Measurements from ENCODE around the gene ARHGAP28.
"Not testable (repeated sequence)": the region's sequence is repeated elsewhere in the genome, so short reads cannot be mapped to it uniquely, and the experiment has no call there.

ARHGAP28 gene

GRCh38 chr18:6938403-6938802, 208.9 kb downstream of the ARHGAP28 start:
- DNase-seq: not testable (repeated sequence)

- no peak for DNase-seq
Observed at GRCh38 chr18:6939972-6940371, 210.5 kb downstream of the ARHGAP28 start.

GRCh38 chr18:6940451-6940850, 210.9 kb downstream of the ARHGAP28 start:
- no peak for DNase-seq

DNA sequence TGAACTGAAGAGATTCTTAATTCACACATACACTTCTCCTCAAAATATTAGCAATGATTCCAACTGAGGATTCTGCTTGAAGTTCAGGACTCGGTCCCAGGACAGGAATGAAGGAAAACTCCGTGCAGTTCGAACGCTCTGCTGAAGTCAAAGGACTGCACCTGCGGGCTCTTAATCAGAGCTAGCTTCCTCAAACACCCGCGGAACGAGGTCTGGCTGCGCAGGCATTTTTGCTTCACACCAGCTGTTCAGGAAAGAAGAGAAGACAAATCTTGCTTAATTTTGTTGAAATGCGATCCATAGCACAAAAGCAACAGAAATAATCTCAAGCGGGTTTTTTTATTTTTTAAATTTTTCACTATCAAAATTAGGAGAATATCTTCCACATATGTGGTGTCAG, 212.5 kb downstream of the ARHGAP28 start:
- no peak for DNase-seq

DNA sequence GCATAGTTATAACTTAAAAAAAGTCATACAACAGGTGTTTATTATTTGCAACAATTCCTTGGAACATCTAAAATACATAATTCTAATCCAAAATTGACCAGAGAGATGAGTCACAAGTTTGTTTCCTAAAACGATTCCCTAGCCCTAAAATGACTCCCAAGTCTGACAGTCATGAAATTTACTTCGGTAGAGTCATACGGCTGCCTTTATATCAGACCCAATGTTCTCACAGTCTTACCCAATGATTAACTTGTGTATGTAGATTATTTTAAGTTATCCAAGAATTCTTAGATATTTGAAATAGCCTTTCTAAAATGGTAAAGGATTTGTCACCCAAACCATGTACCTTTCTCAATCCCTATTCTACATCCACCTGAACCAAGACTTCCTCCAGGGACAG, 213.2 kb downstream of the ARHGAP28 start:
- no peak for DNase-seq

DNA sequence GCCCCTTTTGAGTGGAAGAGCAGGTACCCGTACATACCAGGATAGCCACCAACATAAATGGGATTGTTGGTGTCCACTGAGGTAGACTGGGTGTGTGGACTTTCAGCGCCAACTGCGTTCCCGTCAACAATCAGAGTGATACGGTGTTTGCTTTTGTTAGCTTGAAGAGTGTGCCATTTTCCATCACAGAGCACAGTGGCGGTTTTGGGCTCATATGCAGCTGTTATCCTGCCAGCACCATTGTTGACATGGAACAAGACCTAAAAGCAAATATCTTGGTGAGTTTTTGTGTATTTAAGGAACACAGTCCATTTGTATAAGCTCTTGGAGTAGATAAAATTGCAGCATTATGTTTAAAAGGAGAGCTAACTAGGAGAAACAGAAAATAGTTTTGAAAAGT, 213.6 kb downstream of the ARHGAP28 start:
- DNase-seq: no peak

- DNase-seq: no peak
Observed at GRCh38 chr18:6947338-6948030, 218.0 kb downstream of the ARHGAP28 start.

DNA sequence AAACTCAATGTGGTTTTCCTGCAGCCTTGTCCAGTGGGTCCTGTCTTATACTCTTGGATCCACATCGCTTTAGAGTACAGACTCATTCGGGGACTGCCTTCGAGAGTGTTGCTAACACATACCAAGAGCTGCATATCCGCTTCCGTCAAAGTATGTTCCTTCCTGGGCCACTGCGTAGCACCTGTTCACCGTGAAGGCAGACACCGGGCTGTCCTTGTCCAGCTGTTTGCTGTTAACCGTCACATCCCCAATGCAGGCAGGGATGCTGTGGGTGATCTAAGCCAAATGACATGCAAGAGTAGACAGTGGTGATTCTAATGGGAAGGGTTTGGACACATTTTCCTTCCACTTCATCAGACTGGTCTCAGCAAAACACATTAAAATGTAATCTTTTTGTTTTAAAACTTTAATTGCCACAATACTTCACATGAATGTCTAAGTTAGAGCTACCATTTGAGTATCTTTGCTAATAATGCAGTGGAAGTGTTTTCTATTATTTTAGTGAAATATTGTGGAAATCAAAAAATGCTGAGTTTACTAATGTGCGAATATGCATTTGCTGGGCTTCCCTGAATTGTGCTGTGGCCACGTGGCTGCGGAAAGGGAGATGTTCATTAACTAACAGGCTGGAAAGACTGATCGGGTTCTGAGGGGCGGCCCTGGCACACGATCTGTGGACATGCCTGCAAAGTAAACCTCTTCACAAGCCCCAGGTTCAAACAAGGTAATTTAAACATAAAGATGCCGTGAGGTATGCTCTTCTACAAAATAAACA, 219.0 kb downstream of the ARHGAP28 start:
- no peak for DNase-seq

DNA sequence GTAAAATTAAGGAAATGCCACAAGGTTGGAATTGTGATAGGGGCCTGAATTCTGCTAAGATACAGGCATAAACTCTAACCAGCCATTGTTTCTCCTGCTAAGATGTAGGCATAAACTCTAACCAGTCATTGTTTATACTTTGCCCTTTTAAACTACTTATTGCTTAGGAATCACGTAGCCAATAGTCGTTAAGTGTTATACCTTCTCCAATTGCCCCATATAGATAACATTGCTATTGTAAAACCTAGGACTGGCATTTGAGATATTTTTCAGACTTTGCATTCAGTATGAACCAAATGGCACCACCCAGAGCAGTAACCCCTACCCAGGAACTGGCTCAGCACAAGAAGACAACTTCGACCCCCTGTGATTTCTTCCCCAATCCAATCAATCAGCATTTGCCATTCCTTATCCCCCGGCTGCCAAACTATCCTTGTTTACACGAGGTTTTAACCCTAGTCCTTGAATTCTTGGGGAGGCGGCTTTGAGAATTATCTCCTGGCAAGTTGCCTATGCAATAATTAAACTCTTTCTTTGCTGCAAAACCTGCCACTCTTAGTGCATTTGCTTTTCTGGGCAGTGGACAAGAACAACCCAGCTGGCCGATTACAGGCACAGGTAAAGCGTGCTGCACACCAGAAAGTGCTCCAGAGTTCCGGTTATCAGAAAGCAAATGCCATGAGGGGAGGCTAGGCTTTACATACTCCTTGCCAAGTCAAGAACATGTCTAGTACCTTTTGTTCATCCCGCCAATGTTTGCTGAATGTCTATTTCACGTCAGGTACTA, 220.5 kb downstream of the ARHGAP28 start:
- no peak for DNase-seq

DNA sequence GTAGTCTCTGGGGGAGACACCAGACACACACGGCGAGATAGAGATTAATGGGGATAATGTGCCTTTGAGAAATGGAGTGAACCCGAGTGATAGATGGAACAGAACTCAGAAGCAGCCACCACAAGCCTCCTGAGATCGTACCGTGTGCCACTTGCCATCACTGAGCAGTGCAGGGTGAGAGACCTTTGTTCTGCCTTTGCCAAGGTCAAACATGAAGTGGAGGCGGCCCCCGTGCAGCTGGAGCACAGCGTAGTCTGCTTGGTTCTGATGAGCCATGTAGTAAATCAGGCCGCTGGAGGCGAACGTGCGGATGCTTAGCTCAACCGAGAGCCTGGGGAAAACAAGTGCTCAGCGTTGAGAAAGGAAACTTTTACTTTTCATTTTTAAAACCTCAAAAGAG, 221.1 kb downstream of the ARHGAP28 start:
- no peak for DNase-seq

DNA sequence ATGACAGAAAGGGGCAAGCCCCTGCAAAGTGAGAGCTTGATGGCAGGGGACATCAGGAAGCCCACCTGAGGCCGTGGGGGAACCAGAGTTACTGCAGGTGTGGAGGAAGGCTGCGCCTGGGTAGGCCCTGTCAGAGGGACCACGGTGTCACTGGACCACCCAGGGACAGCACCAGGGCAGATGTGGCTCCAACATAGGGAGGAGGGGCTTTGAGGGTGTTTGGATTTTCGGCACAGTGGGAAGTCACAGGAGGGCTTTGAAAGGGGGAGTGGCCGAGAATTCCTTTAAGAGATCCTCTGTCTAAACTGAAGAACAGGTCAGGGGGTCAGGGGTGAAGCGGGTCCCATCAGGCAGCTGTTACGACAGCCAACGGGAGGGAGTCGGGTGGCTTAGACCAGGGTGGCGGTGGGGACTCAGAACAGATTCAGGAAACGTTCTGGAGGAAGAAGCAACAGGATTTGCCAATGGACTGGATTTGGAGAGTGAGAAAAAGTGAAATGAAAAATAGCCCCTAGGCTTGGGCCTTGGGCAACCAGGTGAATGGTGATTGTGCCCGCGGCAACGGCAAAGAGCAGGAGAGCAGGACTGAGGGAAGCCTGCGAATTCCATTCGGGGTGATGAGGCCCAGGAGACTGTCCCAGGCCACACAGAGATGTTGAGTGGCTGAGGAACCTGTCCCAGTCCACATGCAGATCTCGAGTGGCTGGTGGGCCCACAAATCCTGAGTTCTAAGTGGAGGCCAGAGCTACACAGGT, 222.0 kb downstream of the ARHGAP28 start:
- no peak for DNase-seq

GRCh38 chr18:6954501-6954900, 225.0 kb downstream of the ARHGAP28 start:
- no peak for DNase-seq

DNA sequence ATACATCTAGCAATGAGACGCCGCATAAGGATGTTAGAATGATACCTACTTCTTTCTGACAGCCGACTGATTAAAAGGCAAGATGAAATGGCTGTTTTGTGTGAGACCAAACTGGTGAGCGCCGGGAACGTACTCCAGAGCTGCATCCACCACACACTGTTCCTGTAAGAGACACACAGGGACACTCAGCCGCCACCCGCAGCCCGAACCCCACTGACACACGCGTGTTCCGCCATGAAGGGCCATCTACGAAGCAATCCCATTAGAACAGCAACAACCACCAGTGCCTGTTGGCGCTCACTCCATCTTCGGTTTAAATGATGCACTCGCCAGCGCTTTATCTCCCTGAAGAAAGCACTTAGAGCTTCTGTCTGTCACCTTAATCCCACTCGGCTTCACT, 225.8 kb downstream of the ARHGAP28 start:
- no peak for DNase-seq

DNA sequence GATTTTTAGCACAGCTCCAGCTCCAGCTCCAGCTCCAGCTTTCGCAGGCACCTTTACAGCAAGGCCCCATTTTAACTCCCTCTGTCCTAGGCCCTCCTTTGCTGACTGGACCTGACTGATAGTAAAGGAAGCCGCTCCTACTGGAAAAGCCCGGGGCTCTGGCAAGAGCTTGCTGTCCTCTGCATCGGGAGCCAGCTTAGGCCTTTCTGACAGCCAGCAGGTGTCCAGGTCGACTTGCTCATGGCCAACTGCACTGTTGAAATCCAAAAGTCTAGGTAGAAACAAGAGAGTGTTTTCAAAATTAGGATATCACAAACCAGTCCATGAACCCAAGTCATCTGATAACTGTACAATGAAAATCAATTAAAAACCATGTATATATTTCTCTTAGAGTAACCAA, 227.0 kb downstream of the ARHGAP28 start:
- no peak for DNase-seq

DNA sequence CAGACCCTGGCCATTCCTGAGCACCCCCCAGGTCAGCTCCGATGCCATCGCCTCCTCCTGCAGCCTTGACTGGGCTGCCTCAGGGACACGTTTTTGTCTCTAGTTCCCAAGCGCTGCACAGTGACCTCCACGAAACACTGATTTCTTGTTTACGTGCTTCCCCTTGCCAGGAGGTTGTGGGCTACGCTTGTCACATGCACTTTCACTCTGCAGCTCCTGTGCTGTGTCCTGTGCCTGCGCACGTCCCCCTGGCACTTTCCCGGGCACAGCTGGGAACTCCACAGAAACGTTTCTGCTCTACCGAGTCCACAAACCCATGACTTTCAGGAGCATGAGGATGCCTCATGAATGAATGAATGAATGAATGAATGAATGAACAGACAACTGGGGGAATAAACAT, 227.5 kb downstream of the ARHGAP28 start:
- DNase-seq: no peak

- no peak for DNase-seq
Observed at GRCh38 chr18:6959110-6959509, 229.6 kb downstream of the ARHGAP28 start.

DNA sequence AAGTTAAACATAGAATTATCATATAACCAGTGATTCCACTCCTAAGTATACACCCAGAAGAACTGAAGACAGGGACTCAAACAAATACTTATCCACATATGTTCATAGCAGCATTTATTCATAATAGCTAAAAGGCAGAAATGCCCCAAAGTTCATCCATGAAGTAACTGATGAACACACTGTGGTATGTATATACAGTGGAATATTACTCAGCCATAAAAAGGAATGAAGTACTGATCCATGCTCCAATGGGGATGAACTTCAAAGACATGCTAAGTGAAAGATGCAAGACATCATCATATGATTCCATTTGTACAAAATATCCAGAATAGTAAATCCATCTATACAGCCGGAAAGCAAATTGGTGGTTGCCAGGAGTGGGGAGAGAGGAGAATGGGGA, 230.6 kb downstream of the ARHGAP28 start:
- no peak for DNase-seq

GRCh38 chr18:6960656-6961055, 231.1 kb downstream of the ARHGAP28 start:
- DNase-seq: no peak

DNA sequence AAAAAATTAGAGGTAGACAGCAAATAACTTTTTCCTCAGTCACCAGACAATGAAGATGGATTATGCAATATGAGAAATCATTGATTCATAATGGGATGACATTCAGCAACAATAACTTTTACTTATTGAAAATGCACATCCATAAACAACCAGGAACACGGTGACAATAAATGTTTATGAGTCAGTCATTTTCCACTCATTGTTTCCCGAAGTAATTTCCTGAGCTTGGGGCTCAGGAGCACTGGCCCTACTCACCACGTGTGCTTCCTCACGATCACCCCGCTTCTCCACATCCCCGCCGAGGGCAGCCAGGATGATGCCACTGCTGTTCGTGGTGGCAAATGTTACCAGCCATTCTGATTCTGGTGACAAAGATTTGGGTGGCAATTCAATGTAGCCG, 231.8 kb downstream of the ARHGAP28 start:
- DNase-seq: no peak

DNA sequence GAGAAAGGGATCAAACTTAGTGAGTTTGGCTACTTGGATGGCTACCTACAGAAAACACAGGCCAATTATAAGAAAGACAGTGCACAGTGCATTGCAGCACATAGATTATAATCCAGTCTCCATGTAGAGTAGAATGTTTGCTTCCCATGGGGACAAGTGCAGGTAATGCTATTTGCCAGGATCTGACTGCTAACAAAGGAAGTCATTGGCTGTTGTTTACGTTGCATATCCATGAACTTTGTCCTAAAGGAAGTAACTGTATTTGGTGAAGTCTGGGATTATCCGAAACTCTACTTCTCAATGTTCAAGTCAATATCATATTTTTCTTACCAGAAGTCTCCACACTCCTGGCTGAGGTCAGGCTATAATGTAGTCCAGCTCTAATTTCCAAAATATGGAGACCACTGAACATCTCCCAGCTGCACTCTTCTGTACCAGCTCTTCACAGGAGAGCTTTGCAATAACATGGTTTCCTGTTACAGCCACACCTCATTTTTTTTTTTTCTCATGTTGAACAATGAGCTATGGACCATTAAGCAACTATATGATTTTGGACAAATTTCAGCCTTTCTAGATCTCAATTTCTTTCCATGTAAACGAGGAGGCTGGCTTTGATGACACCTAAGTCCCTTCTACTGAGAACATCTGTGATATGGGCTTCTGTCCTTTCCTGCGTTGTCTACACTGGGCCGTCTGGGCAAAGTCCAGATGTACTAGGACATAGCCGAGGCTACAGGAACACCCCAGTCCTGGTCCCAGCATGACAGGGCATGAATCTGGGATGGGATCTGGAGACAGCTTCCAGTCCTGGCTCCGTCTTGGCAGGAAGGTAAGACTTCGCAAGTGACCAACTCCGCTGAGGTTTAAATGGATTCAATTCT, 233.3 kb downstream of the ARHGAP28 start:
- DNase-seq: no peak

DNA sequence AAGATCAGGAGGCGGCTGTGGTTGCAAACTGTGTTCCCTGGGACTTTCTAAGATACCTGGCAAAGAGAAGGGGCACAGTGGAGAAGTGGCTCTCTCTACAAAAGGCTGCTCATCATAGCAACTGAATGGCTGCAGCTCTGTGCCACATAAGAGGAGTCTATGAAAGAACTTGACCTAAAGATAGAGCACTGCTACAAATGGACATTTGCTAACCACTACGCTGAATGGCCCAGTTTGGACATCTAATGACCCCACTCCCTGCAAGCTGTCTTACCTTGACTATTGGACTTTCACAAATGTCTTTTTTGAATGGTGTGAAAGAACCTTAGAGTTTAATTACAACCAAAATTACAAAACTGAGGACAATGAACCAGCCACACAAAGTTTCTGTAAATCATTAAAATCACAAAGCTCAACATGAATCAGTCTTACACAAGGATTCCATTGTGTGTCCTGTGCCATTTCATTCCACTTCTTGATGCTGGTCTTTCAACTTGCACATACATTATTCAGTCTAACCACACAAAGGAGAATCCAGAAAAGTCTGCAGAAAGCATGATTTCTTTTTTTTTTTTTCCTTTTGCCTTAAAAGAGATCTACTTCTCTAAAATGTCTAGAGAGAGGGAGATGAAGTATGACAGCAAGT, 234.1 kb downstream of the ARHGAP28 start:
- DNase-seq: no peak
